Hepatocyte (in vitro differentiated cells): ENCODE data around the gene OSBP2. TPM values are rescaled to one million over a fixed set of nuclear protein-coding genes. Genes with fewer than 3 reads are reported as not detected.

ENCODE experiments used
- DNase-seq: peaks from one replicate; pipeline ENCODE4 v3.0.0-alpha.2; 2016; ENCODE audit warnings: low spot score
- H2AFZ ChIP-seq: fragments of 200-600 bp; sonication (generic); 2 replicates; pipeline ENCODE4 v1.6.0; 2016; ENCODE audit warnings: antibody characterized with exemption, mild to moderate bottlenecking
- H3K27ac ChIP-seq: fragments of 200-600 bp; sonication (generic); 2 replicates; pipeline ENCODE4 v1.5.1; 2016; ENCODE audit warnings: mild to moderate bottlenecking
- H3K27me3 ChIP-seq: fragments of 200-600 bp; sonication (generic); 2 replicates; pipeline ENCODE4 v1.6.1; 2016
- H3K36me3 ChIP-seq: fragments of 200-600 bp; sonication (generic); replicated peaks from 2 replicates; pipeline ENCODE4 v1.5.1; 2016; ENCODE audit warnings: low read depth; ENCODE audit not compliant: insufficient read depth
- H3K4me1 ChIP-seq: fragments of 200-600 bp; sonication (generic); 2 replicates; pipeline ENCODE4 v1.5.1; 2016; ENCODE audit warnings: mild to moderate bottlenecking, moderate library complexity; ENCODE audit not compliant: insufficient read depth
- H3K4me2 ChIP-seq: fragments of 200-600 bp; sonication (generic); 2 replicates; pipeline ENCODE4 v1.6.0; 2016
- H3K4me3 ChIP-seq: fragments of 200-600 bp; sonication (generic); 2 replicates; pipeline ENCODE4 v1.5.1; 2016; ENCODE audit warnings: mild to moderate bottlenecking
- H3K79me2 ChIP-seq: fragments of 200-600 bp; sonication (generic); 2 replicates; pipeline ENCODE4 v1.6.0; 2017; ENCODE audit warnings: mild to moderate bottlenecking
- H3K9me2 ChIP-seq: fragments of 200-600 bp; sonication (generic); replicated peaks from 2 replicates; pipeline ENCODE4 v1.6.0; 2017; ENCODE audit warnings: mild to moderate bottlenecking; ENCODE audit not compliant: insufficient read depth
- H3K9me3 ChIP-seq: fragments of 200-600 bp; sonication (generic); 2 replicates; pipeline ENCODE4 v1.5.1; 2016; ENCODE audit warnings: low read depth, mild to moderate bottlenecking
- H4K20me1 ChIP-seq: fragments of 200-600 bp; sonication (generic); 2 replicates; pipeline ENCODE4 v1.6.0; 2016; ENCODE audit warnings: mild to moderate bottlenecking; ENCODE audit not compliant: insufficient read depth, poor library complexity, severe bottlenecking
- CTCF ChIP-seq: fragments of 200-600 bp; sonication (generic); IDR thresholded peaks from 2 replicates; pipeline ENCODE4 v1.5.1; 2016; ENCODE audit warnings: antibody characterized with exemption, mild to moderate bottlenecking; ENCODE audit not compliant: poor library complexity
- EZH2 ChIP-seq: fragments of 200-600 bp; sonication (generic); IDR thresholded peaks from 2 replicates; pipeline ENCODE4 v1.6.1; 2016; ENCODE audit warnings: antibody characterized with exemption, mild to moderate bottlenecking, borderline replicate concordance
- EZH2phosphoT487 ChIP-seq: fragments of 200-600 bp; sonication (generic); IDR thresholded peaks from one replicate; pipeline ENCODE4 v1.6.1; 2018; ENCODE audit warnings: antibody characterized with exemption, mild to moderate bottlenecking, low read depth, moderate library complexity; ENCODE audit not compliant: unreplicated experiment, severe bottlenecking
- WGBS: methylation state at CpG from one replicate; pipeline ENCODE4 v1.1.6; 2016; ENCODE audit warnings: low lambda C conversion rate; ENCODE audit errors: missing lambda C conversion rate; 5-methylcytosine and 5-hydroxymethylcytosine counted together
- polyA plus RNA-seq: library from polyadenylated mRNA; unstranded; fragments of >200 nt; fragmentation: Nextera tagmentation; extraction: Ambion mirVana; gene quantifications from 2 replicates; pipeline ENCODE4 v1.2.1, GENCODE V29; 2016
- total RNA-seq: library from RNA; depleted of rRNA; stranded (reverse); fragments of >200 nt; gene quantifications from 2 replicates; pipeline ENCODE4 v1.2.3, GENCODE V29; 2014

OSBP2 gene
- total and polyA plus RNA-seq, 2 experiments from 2014 or later, result 23.0 to 25.5 TPM

- Histone ChIP-seq H3K4me1 (peaks cover 5% of the 10 kb centered on the region), H3K79me2 (no peaks in the 10 kb centered on the region), H3K4me2 (no peak overlapping the region), H3K4me3 (no peak overlapping the region), H3K27me3 (no peaks in the 10 kb centered on the region), H3K9me2 (no peaks in the 10 kb centered on the region), H3K9me3 (no peaks in the 10 kb centered on the region), H3K27ac (no peak overlapping the region), H4K20me1 (no peaks in the 10 kb centered on the region), H3K36me3 (no peaks in the 10 kb centered on the region), H2AFZ (no peak overlapping the region)
- TF ChIP-seq CTCF (no peak), EZH2 (no peak)
- DNase-seq, result no peak
- WGBS, result 96% methylated on average over 14 of the region's 14 CpGs
Measured at GRCh38 chr22:30654361-30654760, 40.3 kb upstream of the OSBP2 start.

GRCh38 chr22:30655532-30655931, 39.1 kb upstream of the OSBP2 start:
- no peaks in the 10 kb centered on the region for H3K79me2 ChIP-seq
- WGBS, result 66% methylated on average over 3 of the region's 3 CpGs
- no peaks in the 10 kb centered on the region for H3K9me3 ChIP-seq
- no peak overlapping the region for H3K27ac ChIP-seq
- H3K9me2 ChIP-seq, result no peaks in the 10 kb centered on the region
- TF ChIP-seq EZH2 (no peak), EZH2phosphoT487 (no peak), CTCF (no peak)
- H2AFZ ChIP-seq, result no peak overlapping the region
- H3K4me1 ChIP-seq, result peaks cover 5% of the 10 kb centered on the region
- H3K4me2 ChIP-seq, result no peak overlapping the region
- no peak overlapping the region for H3K4me3 ChIP-seq
- H3K36me3 ChIP-seq, result no peaks in the 10 kb centered on the region
- no peak for DNase-seq
- no peaks in the 10 kb centered on the region for H4K20me1 ChIP-seq
- no peaks in the 10 kb centered on the region for H3K27me3 ChIP-seq

- Histone ChIP-seq H3K36me3 (no peaks in the 10 kb centered on the region), H3K4me3 (no peak overlapping the region), H2AFZ (no peak overlapping the region), H3K27me3 (no peaks in the 10 kb centered on the region), H4K20me1 (no peaks in the 10 kb centered on the region), H3K9me3 (no peaks in the 10 kb centered on the region), H3K9me2 (no peaks in the 10 kb centered on the region), H3K27ac (no peak overlapping the region), H3K4me2 (no peak overlapping the region), H3K4me1 (no peaks in the 10 kb centered on the region), H3K79me2 (no peaks in the 10 kb centered on the region)
- WGBS, result 98% methylated on average over 4 of the region's 4 CpGs
- TF ChIP-seq EZH2phosphoT487 (no peak), CTCF (no peak), EZH2 (no peak)
- DNase-seq, result no peak
Measured at GRCh38 chr22:30662040-30662439, 32.6 kb upstream of the OSBP2 start.

- Histone ChIP-seq H3K4me3 (no peak overlapping the region), H4K20me1 (no peaks in the 10 kb centered on the region), H3K79me2 (no peaks in the 10 kb centered on the region), H3K9me2 (no peaks in the 10 kb centered on the region), H3K9me3 (no peaks in the 10 kb centered on the region), H3K27me3 (peaks cover 7% of the 10 kb centered on the region), H3K36me3 (no peaks in the 10 kb centered on the region), H2AFZ (no peak overlapping the region), H3K4me2 (no peak overlapping the region), H3K4me1 (no peaks in the 10 kb centered on the region), H3K27ac (no peak overlapping the region)
- WGBS, result 97% methylated on average over 13 of the region's 13 CpGs
- no peak for TF ChIP-seq CTCF
- no peak for TF ChIP-seq EZH2
- TF ChIP-seq EZH2phosphoT487, result no peak
- no peak for DNase-seq
Measured at GRCh38 chr22:30664798-30665197, 29.9 kb upstream of the OSBP2 start.
